ENCODE data around the gene TBL3. TPM values are rescaled to one million over a fixed set of nuclear protein-coding genes. Genes with fewer than 3 reads are reported as not detected.

TBL3 gene
- total and polyA plus RNA-seq, 11 donors: 19.3 to 68.7 (median 22.0) TPM

GRCh38 chr16:2022723-2023091, 50.9 kb downstream of the TBL3 start:
- no peak for TF ChIP-seq CTCF (IDR thresholded peaks at IDR 0.05)
- TF ChIP-seq POLR2A (IDR thresholded peaks at IDR 0.05): no peak
- 0 to 3% (median 1%) methylated on average over 1 to 14 of the region's 14 CpGs for WGBS, 4 donors
- peak; percentile 1 to 11 (median 6) for ATAC-seq
- peaks cover 0 to 61% (median 47%) of the 10 kb centered on the region in 12 donors for H3K4me1 ChIP-seq
- peak overlapping the region in 10 of 12 donors; percentile 1 to 47 (median 42) for H3K4me3 ChIP-seq
- H3K27me3 ChIP-seq: peaks cover 10 to 43% (median 32%) of the 10 kb centered on the region in 9 donors
- DNase-seq: no peak
- H3K36me3 ChIP-seq: no peaks in the 10 kb centered on the region
- H3K9me3 ChIP-seq: no peaks in the 10 kb centered on the region
- H3K27ac ChIP-seq: peak overlapping the region in 5 of 12 donors; percentile 80 to 97 (median 86)
- intact Hi-C loops (cut with DNase I): loop anchor here (1.0 to 10.0 kb wide), 10 partner anchors 25 to 131 kb away; partner anchors contain the start of genes NTHL1 (in 2 of the 10) and TSC2 (in 2 of the 10)

GRCh38 chr16:2023092-2024031, 51.5 kb downstream of the TBL3 start:
- Histone ChIP-seq H3K27ac (peak overlapping the region; percentile 39 to 97 (median 82)), H3K27me3 (peaks cover 10 to 47% (median 32%) of the 10 kb centered on the region in 9 donors), H3K9me3 (no peaks in the 10 kb centered on the region), H3K36me3 (no peaks in the 10 kb centered on the region), H3K4me1 (peaks cover 0 to 66% (median 50%) of the 10 kb centered on the region in 12 donors), H3K4me3 (peak overlapping the region in 10 of 12 donors; percentile 3 to 47 (median 42))
- intact Hi-C loops (cut with DNase I): loop anchor here in 9 of 10 donors (1.0 to 10.0 kb wide), 11 partner anchors 23 to 130 kb away; partner anchors contain the start of genes NTHL1 (in 3 of the 9) and TSC2 (in 3 of the 9)
- DNase-seq (peak; percentile 92 to 97 (median 94)), ATAC-seq (peak; percentile 85 to 93 (median 86))
- WGBS, 4 donors: 14 to 35% (median 17%) methylated on average over 14 to 53 of the region's 53 CpGs
- TF ChIP-seq POLR2A (IDR thresholded peaks at IDR 0.05): peak in 1 of 2 donors; percentile 81
- TF ChIP-seq CTCF (IDR thresholded peaks at IDR 0.05): peak; percentile 90 to 99 (median 96)

- Histone ChIP-seq H3K4me1 (peaks cover 0 to 73% (median 53%) of the 10 kb centered on the region in 12 donors), H3K36me3 (peaks cover 0 to 3% (median 0%) of the 10 kb centered on the region in 9 donors), H3K9me3 (no peaks in the 10 kb centered on the region), H3K27me3 (peaks cover 10 to 45% (median 28%) of the 10 kb centered on the region in 9 donors), H3K4me3 (peak overlapping the region in 9 of 12 donors; percentile 28 to 47 (median 42)), H3K27ac (peak overlapping the region; percentile 39 to 97 (median 82))
- ATAC-seq (no peak), DNase-seq (no peak)
- WGBS, 4 donors: 72 to 83% (median 81%) methylated on average over 12 of the region's 12 CpGs
- TF ChIP-seq POLR2A (IDR thresholded peaks at IDR 0.05) (no peak), CTCF (IDR thresholded peaks at IDR 0.05) (no peak)
- intact Hi-C loops (cut with DNase I): loop anchor here in 4 of 10 donors (2.0 to 10.0 kb wide), 5 partner anchors 23 to 128 kb away; partner anchors contain the start of genes NTHL1 (in 1 of the 4) and TSC2 (in 1 of the 4)
Measured at GRCh38 chr16:2024032-2024420, 52.2 kb downstream of the TBL3 start.

Measured in heart left ventricle (tissue), 16 donors.